ENCODE data around the gene ADGB. TPM values are rescaled to one million over a fixed set of nuclear protein-coding genes. Genes with fewer than 3 reads are reported as not detected.

Gene ADGB
- total RNA-seq, 2 experiments from 2014 or later: not detected

DNA sequence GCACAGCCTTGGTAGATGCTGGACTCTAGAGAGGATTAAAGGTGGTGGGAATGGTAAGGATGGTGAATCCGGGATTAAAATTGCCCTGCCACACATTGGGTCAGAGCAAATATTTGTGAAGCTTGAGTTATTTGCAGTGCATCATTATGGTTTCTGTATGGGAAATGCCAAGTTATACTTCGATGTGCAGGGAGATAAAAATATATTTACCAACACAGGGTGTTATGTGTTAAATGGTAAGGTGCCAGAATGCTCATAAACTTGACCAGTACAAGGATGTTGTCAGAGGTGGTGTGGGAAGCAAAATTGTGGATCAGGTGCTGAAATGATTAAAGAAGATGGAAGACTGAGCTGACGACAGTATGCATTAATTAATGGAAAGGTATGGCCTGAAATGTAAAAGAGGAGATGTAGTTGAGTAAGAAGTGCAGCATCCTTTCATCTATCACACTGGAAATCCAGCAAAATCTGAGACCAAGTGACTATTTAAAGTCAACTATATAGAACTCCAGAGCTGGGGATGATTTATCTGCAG lies 262.3 kb downstream of the ADGB start:
- peaks cover 22% of the 10 kb centered on the region for H3K4me1 Mint-ChIP-seq (ENCODE audit: low read depth)
- ChIA-PET POLR2A (no interaction called here), CTCF (no interaction called here)
- no peak for DNase-seq
- H3K27ac Mint-ChIP-seq: no peak overlapping the region
- H3K9me3 Mint-ChIP-seq (ENCODE audit: insufficient read depth): no peaks in the 10 kb centered on the region
- no peaks in the 10 kb centered on the region for H3K36me3 Mint-ChIP-seq (ENCODE audit: low read depth)
- no peak for ATAC-seq
- H3K27me3 Mint-ChIP-seq (ENCODE audit: low read depth): no peaks in the 10 kb centered on the region
- no peak overlapping the region for H3K4me3 Mint-ChIP-seq

DNA sequence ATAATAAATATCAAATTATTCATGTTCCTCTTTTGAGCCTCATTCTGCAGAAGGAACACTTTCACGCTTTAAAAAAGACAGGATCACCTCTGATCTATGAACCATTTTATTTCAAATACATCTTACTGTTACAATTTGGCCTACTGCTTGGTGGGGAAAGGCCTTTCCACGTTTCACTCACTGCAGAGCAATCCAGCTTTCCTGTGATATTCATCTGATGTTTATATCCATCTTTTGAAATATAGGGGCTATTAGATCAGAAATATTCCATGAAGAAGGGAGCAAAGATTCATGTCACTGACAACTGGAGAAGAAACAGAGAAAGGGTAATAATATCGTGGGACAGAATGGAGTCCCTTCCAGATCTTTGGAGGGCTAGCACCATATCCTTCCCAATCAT lies 262.9 kb downstream of the ADGB start:
- no peak for DNase-seq
- no peak overlapping the region for H3K4me3 Mint-ChIP-seq
- no peaks in the 10 kb centered on the region for H3K36me3 Mint-ChIP-seq (ENCODE audit: low read depth)
- no peaks in the 10 kb centered on the region for H3K9me3 Mint-ChIP-seq (ENCODE audit: insufficient read depth)
- ChIA-PET CTCF (no interaction called here), POLR2A (no interaction called here)
- H3K27me3 Mint-ChIP-seq (ENCODE audit: low read depth): no peaks in the 10 kb centered on the region
- peaks cover 18% of the 10 kb centered on the region for H3K4me1 Mint-ChIP-seq (ENCODE audit: low read depth)
- ATAC-seq: no peak
- H3K27ac Mint-ChIP-seq: no peak overlapping the region

DNA sequence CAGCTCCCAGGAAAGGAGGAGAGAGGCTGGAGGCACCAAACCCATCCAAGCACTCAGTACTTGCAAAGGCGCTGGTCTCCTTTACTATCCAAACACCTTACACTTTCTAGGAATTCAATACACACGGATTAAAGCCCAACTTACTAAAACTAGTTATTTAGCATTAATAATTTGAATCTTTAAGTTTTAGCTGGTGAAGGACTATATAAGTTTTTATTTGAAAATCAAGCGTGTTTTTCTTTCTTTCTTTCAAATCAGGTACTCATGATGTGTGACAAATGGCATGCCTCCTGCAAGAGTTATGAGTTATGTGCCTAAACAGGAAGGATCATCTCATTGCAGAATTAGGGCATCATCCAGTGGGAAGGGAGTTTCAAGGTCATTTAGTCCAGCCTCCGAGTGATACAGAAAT lies 263.7 kb downstream of the ADGB start:
- H3K27ac Mint-ChIP-seq: no peak overlapping the region
- H3K36me3 Mint-ChIP-seq (ENCODE audit: low read depth): no peaks in the 10 kb centered on the region
- no peak overlapping the region for H3K4me3 Mint-ChIP-seq
- POLR2A ChIA-PET: no interaction called here
- no peaks in the 10 kb centered on the region for H3K27me3 Mint-ChIP-seq (ENCODE audit: low read depth)
- CTCF ChIA-PET: no interaction called here
- H3K4me1 Mint-ChIP-seq (ENCODE audit: low read depth): peaks cover 13% of the 10 kb centered on the region
- ATAC-seq: no peak
- H3K9me3 Mint-ChIP-seq (ENCODE audit: insufficient read depth): no peaks in the 10 kb centered on the region
- no peak for DNase-seq

DNA sequence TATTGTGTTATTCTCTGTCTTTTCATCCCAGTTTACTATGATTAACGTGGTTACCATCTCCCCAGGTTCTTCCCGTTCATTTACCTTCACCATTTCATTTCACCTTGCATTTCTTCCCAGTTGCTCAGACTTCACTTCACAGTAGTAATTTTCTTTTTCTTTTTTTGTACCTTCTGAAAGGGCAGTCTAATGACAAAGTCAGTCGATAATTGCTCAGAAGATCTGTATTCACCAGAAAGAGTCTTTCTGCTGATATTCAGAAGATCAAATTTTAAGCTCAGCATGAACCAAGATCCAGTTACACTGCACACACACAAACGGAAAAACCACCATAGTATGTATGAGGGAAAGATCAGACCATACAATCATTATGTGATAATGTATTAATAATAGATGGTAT lies 265.5 kb downstream of the ADGB start:
- ATAC-seq: no peak
- H3K36me3 Mint-ChIP-seq (ENCODE audit: low read depth): no peaks in the 10 kb centered on the region
- ChIA-PET POLR2A (no interaction called here), CTCF (interaction anchor here (0.7 kb wide), 1 partner anchor 335 kb away, joined by 3 read pairs; no protein-coding TSS in a partner anchor)
- H3K4me1 Mint-ChIP-seq (ENCODE audit: low read depth): peaks cover 6% of the 10 kb centered on the region
- DNase-seq: no peak
- H3K4me3 Mint-ChIP-seq: no peak overlapping the region
- H3K27me3 Mint-ChIP-seq (ENCODE audit: low read depth): no peaks in the 10 kb centered on the region
- H3K9me3 Mint-ChIP-seq (ENCODE audit: insufficient read depth): no peaks in the 10 kb centered on the region
- H3K27ac Mint-ChIP-seq: no peak overlapping the region

DNA sequence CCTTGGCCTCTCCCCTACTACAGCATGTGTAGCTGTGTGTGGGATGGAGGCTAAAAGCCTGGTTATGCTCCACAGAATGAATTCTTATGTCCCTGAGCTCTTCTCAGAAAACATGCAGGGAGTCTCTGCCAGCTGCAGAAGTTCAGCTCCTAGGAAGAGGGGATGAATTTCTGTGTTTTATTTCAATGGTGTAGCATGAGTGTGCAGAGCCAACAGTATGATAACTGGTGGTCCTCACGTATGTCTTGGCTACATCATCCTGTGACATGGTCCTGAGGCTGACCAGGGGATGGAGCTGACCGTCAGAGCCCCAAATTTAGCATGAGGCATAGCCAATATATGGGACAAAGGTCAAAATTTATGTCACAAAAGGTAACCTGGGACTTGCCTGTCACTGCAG lies 266.1 kb downstream of the ADGB start:
- POLR2A ChIA-PET: no interaction called here
- Mint-ChIP-seq H3K27ac (no peak overlapping the region), H3K36me3 (ENCODE audit: low read depth) (no peaks in the 10 kb centered on the region), H3K4me3 (no peak overlapping the region), H3K27me3 (ENCODE audit: low read depth) (no peaks in the 10 kb centered on the region), H3K4me1 (ENCODE audit: low read depth) (no peaks in the 10 kb centered on the region), H3K9me3 (ENCODE audit: insufficient read depth) (no peaks in the 10 kb centered on the region)
- DNase-seq (no peak), ATAC-seq (no peak)
- CTCF ChIA-PET: no interaction called here

Other genes starting within 250 kb of the ADGB start
- under 1 TPM in 1 of 2 experiments, not detected in 1; 0.21 TPM for gene RAB32, start 55.1 kb upstream of the ADGB start, total RNA-seq